ENCODE data around the gene LOXL1. TPM values are rescaled to one million over a fixed set of nuclear protein-coding genes. Genes with fewer than 3 reads are reported as not detected.

The LOXL1 gene
- total and polyA plus RNA-seq, 4 donors = 0.67 to 2.0 (median 1.4) TPM; not detected in 1

- Histone ChIP-seq H3K27ac (ENCODE audit: low read depth in 1 of 2, low read length in 2 of 2) (peak overlapping the region in 1 of 2 donors; percentile 32), H3K9me3 (ENCODE audit: control insufficient read depth in 4 of 4, low read length in 3 of 4) (no peaks in the 10 kb centered on the region), H3K27me3 (ENCODE audit: control insufficient read depth in 4 of 4, insufficient read depth in 4 of 4, low read length in 3 of 4) (peaks cover 0 to 9% (median 4%) of the 10 kb centered on the region in 4 donors), H3K9ac (ENCODE audit: low read depth in 1 of 2, low read length in 2 of 2) (no peak overlapping the region), H3K36me3 (ENCODE audit: control insufficient read depth in 4 of 4, insufficient read depth in 3 of 4, low read depth in 1 of 4, low read length in 3 of 4) (no peaks in the 10 kb centered on the region), H3K4me3 (ENCODE audit: low read depth in 1 of 3, low read length in 3 of 3) (peak overlapping the region in 1 of 3 donors; percentile 47), H3K4me1 (ENCODE audit: control insufficient read depth in 4 of 4, insufficient read depth in 4 of 4, low read length in 3 of 4) (peaks cover 2 to 13% (median 6%) of the 10 kb centered on the region in 4 donors)
- DNase-seq (ENCODE audit: low spot score) = no peak
- 3% methylated on average over 78 of the region's 78 CpGs for WGBS
- TF ChIP-seq NR2F2 (IDR thresholded peaks at IDR 0.05) (no peak), ZBTB33 (IDR thresholded peaks at IDR 0.05) (no peak), ATF3 (IDR thresholded peaks at IDR 0.05) (no peak), HNF4A (conservative IDR thresholded peaks at IDR 0.05) (no peak), SP1 (IDR thresholded peaks at IDR 0.05) (no peak), MAX (IDR thresholded peaks at IDR 0.05) (no peak), RXRA (IDR thresholded peaks at IDR 0.05) (no peak), FOXA1 (IDR thresholded peaks at IDR 0.05) (no peak), CTCF (IDR thresholded peaks at IDR 0.05; ENCODE audit: low read depth, low read length, missing input control) (no peak), GABPA (IDR thresholded peaks at IDR 0.05 in 1 of 2, conservative IDR thresholded peaks at IDR 0.05 in 1 of 2) (no peak), JUND (IDR thresholded peaks at IDR 0.05) (no peak), TAF1 (conservative IDR thresholded peaks at IDR 0.05) (no peak)
Observed at GRCh38 chr15:73927476-73928240, 1.4 kb downstream of the LOXL1 start.

GRCh38 chr15:73928241-73928579 is 1.9 kb downstream of the LOXL1 start:
- Histone ChIP-seq H3K27me3 (ENCODE audit: control insufficient read depth in 4 of 4, insufficient read depth in 4 of 4, low read length in 3 of 4) (peaks cover 0 to 9% (median 4%) of the 10 kb centered on the region in 4 donors), H3K4me3 (ENCODE audit: low read depth in 1 of 3, low read length in 3 of 3) (peak overlapping the region in 1 of 3 donors; percentile 47), H3K36me3 (ENCODE audit: control insufficient read depth in 4 of 4, insufficient read depth in 3 of 4, low read depth in 1 of 4, low read length in 3 of 4) (no peaks in the 10 kb centered on the region), H3K27ac (ENCODE audit: low read depth in 1 of 2, low read length in 2 of 2) (no peak overlapping the region), H3K4me1 (ENCODE audit: control insufficient read depth in 4 of 4, insufficient read depth in 4 of 4, low read length in 3 of 4) (peaks cover 2 to 13% (median 6%) of the 10 kb centered on the region in 4 donors), H3K9me3 (ENCODE audit: control insufficient read depth in 4 of 4, low read length in 3 of 4) (no peaks in the 10 kb centered on the region), H3K9ac (ENCODE audit: low read depth in 1 of 2, low read length in 2 of 2) (no peak overlapping the region)
- 81% methylated on average over 3 of the region's 3 CpGs for WGBS
- DNase-seq (ENCODE audit: low spot score) = no peak
- TF ChIP-seq JUND (IDR thresholded peaks at IDR 0.05) (no peak), FOXA2 (IDR thresholded peaks at IDR 0.05) (no peak), FOXA1 (IDR thresholded peaks at IDR 0.05) (no peak), HNF4A (conservative IDR thresholded peaks at IDR 0.05) (no peak), SP1 (IDR thresholded peaks at IDR 0.05) (no peak), EGR1 (IDR thresholded peaks at IDR 0.05; ENCODE audit: low read depth in 2 of 2) (no peak), YY1 (IDR thresholded peaks at IDR 0.05) (no peak), NR2F2 (IDR thresholded peaks at IDR 0.05) (no peak), MAX (IDR thresholded peaks at IDR 0.05) (no peak), ZBTB33 (IDR thresholded peaks at IDR 0.05) (no peak), ATF3 (IDR thresholded peaks at IDR 0.05) (no peak), REST (IDR thresholded peaks at IDR 0.05) (no peak), GABPA (IDR thresholded peaks at IDR 0.05 in 1 of 2, conservative IDR thresholded peaks at IDR 0.05 in 1 of 2) (no peak), HNF4G (IDR thresholded peaks at IDR 0.05) (no peak), TAF1 (conservative IDR thresholded peaks at IDR 0.05) (no peak), RXRA (IDR thresholded peaks at IDR 0.05) (no peak), RAD21 (IDR thresholded peaks at IDR 0.05) (no peak)

Data from liver (tissue), 9 donors.